Choroid plexus epithelial cell (primary cell): ENCODE results near the gene PPP1R37.
A peak's percentile ranks its signal among the peaks of the same experiment; 100 is the strongest.

Experiments used
- DNase-seq: peaks from one replicate; pipeline ENCODE4 v3.0.0-alpha.2; 2010; ENCODE audit warnings: low read depth
- H3K4me3 ChIP-seq: 2 replicates; pipeline ENCODE4 v1.5.1; 2011; ENCODE audit warnings: low read depth, mild to moderate bottlenecking, control low read depth, low read length, moderate library complexity
- CTCF ChIP-seq: conservative IDR thresholded peaks from 2 replicates; pipeline ENCODE4 v1.5.1; 2011; ENCODE audit warnings: low read depth, mild to moderate bottlenecking, control low read depth, inconsistent platforms, low read length, moderate library complexity

Gene PPP1R37

GRCh38 chr19:45163751-45164460 is 70.9 kb downstream of the PPP1R37 start:
- TF ChIP-seq CTCF, result no peak
- no peak overlapping the region for H3K4me3 ChIP-seq

GRCh38 chr19:45164577-45165335 is 71.8 kb downstream of the PPP1R37 start:
- TF ChIP-seq CTCF, result peak; percentile 31
- no peak overlapping the region for H3K4me3 ChIP-seq
- peak; percentile 88 for DNase-seq

More at GRCh38 chr19:45163751-45164460, 70.9 kb downstream of the PPP1R37 start:
- DNase-seq, result no peak

- H3K4me3 ChIP-seq, result no peak overlapping the region
- no peak for TF ChIP-seq CTCF
- DNase-seq, result no peak
These were observed 73.8 kb downstream of the PPP1R37 start for GRCh38 chr19:45166723-45167252.

- DNase-seq, result no peak
- H3K4me3 ChIP-seq, result no peak overlapping the region
- no peak for TF ChIP-seq CTCF
These were observed 75.9 kb downstream of the PPP1R37 start for GRCh38 chr19:45168767-45169351.

- H3K4me3 ChIP-seq, result no peak overlapping the region
- no peak for TF ChIP-seq CTCF
- DNase-seq, result no peak
These were observed 76.6 kb downstream of the PPP1R37 start for GRCh38 chr19:45169602-45170001.

- H3K4me3 ChIP-seq, result no peak overlapping the region
- TF ChIP-seq CTCF, result no peak
- no peak for DNase-seq
These were observed 77.4 kb downstream of the PPP1R37 start for GRCh38 chr19:45170146-45171106.
